Upper lobe of left lung (tissue), 6 donors: Measurements from ENCODE around the gene APPBP2. TPM values are rescaled to one million over a fixed set of nuclear protein-coding genes. Genes with fewer than 3 reads are reported as not detected.
"Not testable (repeated sequence)": the region's sequence is repeated elsewhere in the genome, so short reads cannot be mapped to it uniquely, and the experiment has no call there.

Experiments used
- ATAC-seq, 2 donors: fragments of 200-7000 bp; cut with Tn5 transposase; one replicate each; pipeline ENCODE4 v1.9.1; 2022; ENCODE audit warnings: mild to moderate bottlenecking in 2 of 2, moderate library complexity in 2 of 2; ENCODE audit not compliant: low FRiP score in 2 of 2
- DNase-seq, 2 donors: peaks; one replicate each; pipeline ENCODE4 v3.0.0-alpha.2; 2019 to 2020
- H3K27ac ChIP-seq, 4 donors: fragments of 200-600 bp; sonication (generic); one replicate each; pipeline ENCODE4 v1.5.1; 2016 to 2019
- H3K27me3 ChIP-seq, 4 donors: fragments of 200-600 bp; sonication (generic); one replicate each; pipeline ENCODE4 v1.5.1; 2017 to 2019
- H3K36me3 ChIP-seq, 4 donors: fragments of 200-600 bp; sonication (generic); one replicate each; pipeline ENCODE4 v1.5.1; 2016 to 2019
- H3K4me1 ChIP-seq, 4 donors: fragments of 200-600 bp; sonication (generic); one replicate each; pipeline ENCODE4 v1.5.1; 2018 to 2019
- H3K4me3 ChIP-seq, 4 donors: fragments of 200-600 bp; sonication (generic); one replicate each; pipeline ENCODE4 v1.5.1; 2017 to 2019; ENCODE audit warnings: mild to moderate bottlenecking in 2 of 4, moderate library complexity in 1 of 4
- H3K9me3 ChIP-seq, 4 donors: fragments of 200-600 bp; sonication (generic); one replicate each; pipeline ENCODE4 v1.5.1; 2018 to 2019
- EP300 ChIP-seq, 4 donors: sonication (generic); formaldehyde crosslinking; IDR thresholded peaks; one replicate each; pipeline ENCODE4 v1.5.1; 2017; ENCODE audit warnings: antibody characterized with exemption in 4 of 4, control low read depth in 2 of 4
- POLR2A ChIP-seq, 4 donors: fragments of 450-650 bp; IDR thresholded peaks; one replicate each; pipeline ENCODE4 v1.5.1; 2016 to 2017; ENCODE audit warnings: antibody characterized with exemption in 4 of 4, mild to moderate bottlenecking in 2 of 4
- POLR2AphosphoS5 ChIP-seq, 2 donors: sonication (generic); formaldehyde crosslinking; IDR thresholded peaks; one replicate each; pipeline ENCODE4 v1.5.1; 2017; ENCODE audit warnings: antibody characterized with exemption in 2 of 2
- WGBS, 2 donors: methylation state at CpG; one replicate each; pipeline ENCODE4 v1.1.5; 2017 to 2018; 5-methylcytosine and 5-hydroxymethylcytosine counted together
- total RNA-seq, 6 donors: library from RNA; depleted of rRNA in 4 of 6; stranded (reverse); fragments of >200 nt in 4 of 6; gene quantifications; one replicate each; pipeline versions ENCODE4 v1.1.0 to v1.2.1, GENCODE V29; 2016 to 2021
- TF ChIP-seq, protein P1 (sequence below), 6 experiments: fragments of 450-650 bp in 4 of 6; fragments of 200-600 bp in 2 of 6; sonication (generic) in 2 of 6; IDR thresholded peaks; one replicate each; pipeline ENCODE4 v1.5.1; 2016 to 2019; ENCODE audit warnings: antibody characterized with exemption in 6 of 6
- donor health status: DM: no; HTN: no; CAD: no; lungs with moderate emphysema.
- donor health status: DM: no; HTN: yes; CAD: no; lungs with severe emphysema.

The APPBP2 gene
- total RNA-seq, 6 donors from 2014 or later, result 17.4 to 42.9 (median 28.7) TPM

DNA sequence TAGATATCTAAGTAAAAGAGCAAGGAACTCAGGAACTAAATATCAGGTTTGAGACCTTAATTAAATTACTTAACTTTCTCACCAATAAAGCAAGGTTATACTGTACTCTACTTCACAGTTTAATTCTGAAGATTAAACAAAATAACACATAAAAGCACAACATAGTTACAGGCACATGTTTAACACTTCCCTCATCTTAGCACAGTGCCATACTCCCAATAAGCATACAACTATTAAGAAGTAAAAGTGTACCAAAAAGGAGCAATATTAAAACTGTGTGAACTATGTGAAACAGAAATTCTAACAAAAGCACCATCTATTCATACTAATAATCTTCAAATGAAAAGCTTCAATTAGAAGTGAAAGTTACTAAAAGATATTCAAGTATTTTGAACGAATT, 2.2 kb downstream of the APPBP2 start:
- peaks cover 20 to 38% (median 32%) of the 10 kb centered on the region in 4 donors for H3K4me1 ChIP-seq
- H3K36me3 ChIP-seq, result peaks cover 0 to 16% (median 11%) of the 10 kb centered on the region in 4 donors
- H3K4me3 ChIP-seq, result peak overlapping the region in 3 of 4 donors; percentile 66 to 83 (median 78)
- H3K9me3 ChIP-seq, result no peaks in the 10 kb centered on the region
- ATAC-seq, result no peak
- 12 to 17% methylated on average over 1 of the region's 1 CpG for WGBS, 2 donors
- TF ChIP-seq POLR2AphosphoS5 (IDR thresholded peaks at IDR 0.05) (no peak), POLR2A (IDR thresholded peaks at IDR 0.05) (no peak), EP300 (IDR thresholded peaks at IDR 0.05) (no peak)
- TF ChIP-seq, protein P1, sequence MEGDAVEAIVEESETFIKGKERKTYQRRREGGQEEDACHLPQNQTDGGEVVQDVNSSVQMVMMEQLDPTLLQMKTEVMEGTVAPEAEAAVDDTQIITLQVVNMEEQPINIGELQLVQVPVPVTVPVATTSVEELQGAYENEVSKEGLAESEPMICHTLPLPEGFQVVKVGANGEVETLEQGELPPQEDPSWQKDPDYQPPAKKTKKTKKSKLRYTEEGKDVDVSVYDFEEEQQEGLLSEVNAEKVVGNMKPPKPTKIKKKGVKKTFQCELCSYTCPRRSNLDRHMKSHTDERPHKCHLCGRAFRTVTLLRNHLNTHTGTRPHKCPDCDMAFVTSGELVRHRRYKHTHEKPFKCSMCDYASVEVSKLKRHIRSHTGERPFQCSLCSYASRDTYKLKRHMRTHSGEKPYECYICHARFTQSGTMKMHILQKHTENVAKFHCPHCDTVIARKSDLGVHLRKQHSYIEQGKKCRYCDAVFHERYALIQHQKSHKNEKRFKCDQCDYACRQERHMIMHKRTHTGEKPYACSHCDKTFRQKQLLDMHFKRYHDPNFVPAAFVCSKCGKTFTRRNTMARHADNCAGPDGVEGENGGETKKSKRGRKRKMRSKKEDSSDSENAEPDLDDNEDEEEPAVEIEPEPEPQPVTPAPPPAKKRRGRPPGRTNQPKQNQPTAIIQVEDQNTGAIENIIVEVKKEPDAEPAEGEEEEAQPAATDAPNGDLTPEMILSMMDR (IDR thresholded peaks at IDR 0.05), result no peak
- H3K27ac ChIP-seq, result peak overlapping the region in 1 of 4 donors; percentile 98
- no peak for DNase-seq
- no peaks in the 10 kb centered on the region for H3K27me3 ChIP-seq

GRCh38 chr17:60522889-60523626, 3.0 kb downstream of the APPBP2 start:
- no peaks in the 10 kb centered on the region for H3K9me3 ChIP-seq
- TF ChIP-seq POLR2A (IDR thresholded peaks at IDR 0.05), result no peak
- TF ChIP-seq, protein P1 (IDR thresholded peaks at IDR 0.05), result no peak
- TF ChIP-seq POLR2AphosphoS5 (IDR thresholded peaks at IDR 0.05), result no peak
- TF ChIP-seq EP300 (IDR thresholded peaks at IDR 0.05), result no peak
- no peaks in the 10 kb centered on the region for H3K27me3 ChIP-seq
- no peak overlapping the region for H3K27ac ChIP-seq
- peaks cover 0 to 19% (median 11%) of the 10 kb centered on the region in 4 donors for H3K36me3 ChIP-seq
- DNase-seq, result no peak
- ATAC-seq, result no peak
- H3K4me3 ChIP-seq, result peak overlapping the region in 1 of 4 donors; percentile 66
- WGBS, 2 donors, result 76 to 80% methylated on average over 3 of the region's 3 CpGs
- H3K4me1 ChIP-seq, result peaks cover 20 to 40% (median 36%) of the 10 kb centered on the region in 4 donors

DNA sequence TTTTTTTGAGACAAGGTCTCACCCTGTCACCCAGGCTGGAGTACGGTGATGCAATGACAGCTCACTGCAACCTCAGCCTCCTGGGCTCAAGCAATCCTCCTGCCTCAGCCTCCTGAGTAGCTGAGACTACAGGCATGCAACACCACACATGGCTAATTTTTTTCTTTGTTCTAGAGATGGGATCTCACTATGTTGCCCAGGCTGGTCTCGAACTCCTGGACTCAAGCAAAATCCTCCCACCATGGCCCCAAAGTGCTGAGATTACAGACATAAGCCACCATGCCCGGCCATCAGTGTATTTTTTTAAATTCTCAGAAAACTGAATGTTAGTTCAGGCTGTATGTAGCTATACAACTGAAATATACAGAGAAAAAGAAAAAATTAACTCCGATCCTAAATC, 6.2 kb downstream of the APPBP2 start:
- WGBS, 2 donors, result 96 to 97% methylated on average over 4 of the region's 4 CpGs
- H3K27me3 ChIP-seq, result no peaks in the 10 kb centered on the region

DNA sequence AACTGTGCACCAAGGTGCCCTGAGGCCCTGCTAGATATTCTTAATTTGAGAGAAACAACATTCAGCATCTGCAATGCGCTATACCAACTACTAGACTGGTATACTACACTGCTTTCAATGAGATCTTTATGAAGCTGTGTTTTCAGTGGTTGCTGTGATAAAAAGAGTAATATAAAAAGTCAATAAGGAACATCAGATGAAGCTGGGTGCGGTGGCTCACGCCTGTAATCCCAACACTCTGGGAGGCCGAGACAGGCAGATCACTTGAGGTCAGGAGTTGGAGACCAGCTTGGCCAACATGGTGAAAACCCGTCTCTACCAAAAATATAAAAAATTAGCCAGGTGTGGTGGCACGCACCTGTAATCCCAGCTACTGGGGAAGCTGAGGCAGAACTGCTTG, 10.4 kb downstream of the APPBP2 start:
- not testable (repeated sequence) for ATAC-seq, H3K4me1 ChIP-seq, H3K9me3 ChIP-seq, H3K27ac ChIP-seq, H3K27me3 ChIP-seq, H3K4me3 ChIP-seq, DNase-seq
- WGBS, 2 donors, result 93 to 100% methylated on average over 6 of the region's 6 CpGs
- H3K36me3 ChIP-seq, result peaks cover 0 to 40% (median 13%) of the 10 kb centered on the region in 4 donors

More for the DNA sequence above, 6.2 kb downstream of the APPBP2 start:
- H3K9me3 ChIP-seq, result no peaks in the 10 kb centered on the region
- no peak for DNase-seq
- H3K27ac ChIP-seq, result no peak overlapping the region
- H3K4me3 ChIP-seq, result no peak overlapping the region
- no peak for ATAC-seq
- peaks cover 0 to 25% (median 11%) of the 10 kb centered on the region in 4 donors for H3K36me3 ChIP-seq
- H3K4me1 ChIP-seq, result peaks cover 15 to 40% (median 33%) of the 10 kb centered on the region in 4 donors
- TF ChIP-seq POLR2A (IDR thresholded peaks at IDR 0.05) (no peak), EP300 (IDR thresholded peaks at IDR 0.05) (no peak), POLR2AphosphoS5 (IDR thresholded peaks at IDR 0.05) (no peak)
- TF ChIP-seq, protein P1 (IDR thresholded peaks at IDR 0.05), result no peak

GRCh38 chr17:60515199-60515598, 10.8 kb downstream of the APPBP2 start:
- H3K27ac ChIP-seq, H3K27me3 ChIP-seq, H3K9me3 ChIP-seq, DNase-seq, ATAC-seq, H3K4me3 ChIP-seq: not testable (repeated sequence)
- Histone ChIP-seq H3K36me3 (peaks cover 0 to 38% (median 12%) of the 10 kb centered on the region in 4 donors), H3K4me1 (peaks cover 0 to 13% (median 7%) of the 10 kb centered on the region in 4 donors)
- 96 to 97% methylated on average over 5 of the region's 5 CpGs for whole genome bisulfite sequencing, 2 donors

GRCh38 chr17:60514500-60514899, 11.5 kb downstream of the APPBP2 start:
- Histone ChIP-seq H3K4me3 (no peak overlapping the region), H3K27me3 (no peaks in the 10 kb centered on the region), H3K27ac (no peak overlapping the region), H3K9me3 (no peaks in the 10 kb centered on the region), H3K4me1 (peaks cover 0 to 13% (median 7%) of the 10 kb centered on the region in 4 donors), H3K36me3 (peaks cover 0 to 31% (median 7%) of the 10 kb centered on the region in 4 donors)
- WGBS, 2 donors, result 89 to 94% methylated on average over 1 of the region's 1 CpG
- TF ChIP-seq, protein P1 (IDR thresholded peaks at IDR 0.05), result no peak
- TF ChIP-seq POLR2AphosphoS5 (IDR thresholded peaks at IDR 0.05), result no peak
- TF ChIP-seq POLR2A (IDR thresholded peaks at IDR 0.05), result no peak
- DNase-seq, result no peak
- ATAC-seq, result no peak
